Type B pancreatic cell (in vitro differentiated cells): ENCODE measurements around the gene MS4A4A. TPM values are rescaled to one million over a fixed set of nuclear protein-coding genes. Genes with fewer than 3 reads are reported as not detected.

Experiments used
- DNase-seq: peaks from one replicate; pipeline ENCODE4 v3.0.0; 2021; ENCODE audit warnings: mixed read lengths; ENCODE audit not compliant: unreplicated experiment; ENCODE audit errors: extremely low spot score
- H3K27ac Mint-ChIP-seq: 2 replicates; pipeline ENCODE4 v1.8.0; 2021; ENCODE audit warnings: mild to moderate bottlenecking, mixed read lengths
- H3K27me3 Mint-ChIP-seq: 2 replicates; pipeline ENCODE4 v1.8.0; 2021; ENCODE audit warnings: mixed read lengths
- H3K36me3 Mint-ChIP-seq: 2 replicates; pipeline ENCODE4 v1.8.0; 2021; ENCODE audit warnings: mixed read lengths
- H3K4me1 Mint-ChIP-seq: one replicate; pipeline ENCODE4 v1.8.0; 2021; ENCODE audit warnings: mixed read lengths; ENCODE audit not compliant: unreplicated experiment
- H3K4me3 Mint-ChIP-seq: 2 replicates; pipeline ENCODE4 v1.8.0; 2021; ENCODE audit warnings: mild to moderate bottlenecking, mixed read lengths
- H3K9me3 Mint-ChIP-seq: 2 replicates; pipeline ENCODE4 v1.8.0; 2021; ENCODE audit warnings: mixed read lengths
- total RNA-seq: library from RNA; stranded (reverse); gene quantifications from 2 replicates; pipeline ENCODE4 v1.2.1, GENCODE V29; 2021; ENCODE audit warnings: low replicate concordance
- TF ChIP-seq, protein P1 (sequence below): fragments of 200-600 bp; sonication (generic); conservative IDR thresholded peaks from 2 replicates; pipeline ENCODE4 v1.5.0; 2021; ENCODE audit warnings: antibody characterized with exemption, mild to moderate bottlenecking

The MS4A4A gene
- total RNA-seq, 1 donor from 2014 or later, result not detected

- DNase-seq, result no peak
- peaks cover 3% of the 10 kb centered on the region for H3K27me3 Mint-ChIP-seq
- TF ChIP-seq, protein P1, sequence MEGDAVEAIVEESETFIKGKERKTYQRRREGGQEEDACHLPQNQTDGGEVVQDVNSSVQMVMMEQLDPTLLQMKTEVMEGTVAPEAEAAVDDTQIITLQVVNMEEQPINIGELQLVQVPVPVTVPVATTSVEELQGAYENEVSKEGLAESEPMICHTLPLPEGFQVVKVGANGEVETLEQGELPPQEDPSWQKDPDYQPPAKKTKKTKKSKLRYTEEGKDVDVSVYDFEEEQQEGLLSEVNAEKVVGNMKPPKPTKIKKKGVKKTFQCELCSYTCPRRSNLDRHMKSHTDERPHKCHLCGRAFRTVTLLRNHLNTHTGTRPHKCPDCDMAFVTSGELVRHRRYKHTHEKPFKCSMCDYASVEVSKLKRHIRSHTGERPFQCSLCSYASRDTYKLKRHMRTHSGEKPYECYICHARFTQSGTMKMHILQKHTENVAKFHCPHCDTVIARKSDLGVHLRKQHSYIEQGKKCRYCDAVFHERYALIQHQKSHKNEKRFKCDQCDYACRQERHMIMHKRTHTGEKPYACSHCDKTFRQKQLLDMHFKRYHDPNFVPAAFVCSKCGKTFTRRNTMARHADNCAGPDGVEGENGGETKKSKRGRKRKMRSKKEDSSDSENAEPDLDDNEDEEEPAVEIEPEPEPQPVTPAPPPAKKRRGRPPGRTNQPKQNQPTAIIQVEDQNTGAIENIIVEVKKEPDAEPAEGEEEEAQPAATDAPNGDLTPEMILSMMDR, result peak; percentile 68
- H3K36me3 Mint-ChIP-seq, result no peaks in the 10 kb centered on the region
- no peak overlapping the region for H3K27ac Mint-ChIP-seq
- H3K4me1 Mint-ChIP-seq, result no peaks in the 10 kb centered on the region
- no peaks in the 10 kb centered on the region for H3K9me3 Mint-ChIP-seq
- no peak overlapping the region for H3K4me3 Mint-ChIP-seq
Observed at GRCh38 chr11:60345489-60345888, 65.0 kb downstream of the MS4A4A start.

- Mint-ChIP-seq H3K9me3 (no peaks in the 10 kb centered on the region), H3K27ac (no peak overlapping the region), H3K27me3 (peaks cover 3% of the 10 kb centered on the region), H3K4me3 (no peak overlapping the region), H3K36me3 (no peaks in the 10 kb centered on the region), H3K4me1 (no peaks in the 10 kb centered on the region)
- no peak for DNase-seq
- TF ChIP-seq, protein P1, result no peak
Observed at GRCh38 chr11:60347084-60347797, 66.8 kb downstream of the MS4A4A start.

GRCh38 chr11:60348116-60348515 is 67.7 kb downstream of the MS4A4A start:
- TF ChIP-seq, protein P1, result no peak
- no peak overlapping the region for H3K4me3 Mint-ChIP-seq

GRCh38 chr11:60349990-60350389 is 69.5 kb downstream of the MS4A4A start:
- Mint-ChIP-seq H3K4me1 (no peaks in the 10 kb centered on the region), H3K27me3 (peaks cover 3% of the 10 kb centered on the region), H3K36me3 (no peaks in the 10 kb centered on the region), H3K27ac (no peak overlapping the region), H3K4me3 (no peak overlapping the region), H3K9me3 (no peaks in the 10 kb centered on the region)
- TF ChIP-seq, protein P1, result no peak
- DNase-seq, result no peak

More at GRCh38 chr11:60348116-60348515, 67.7 kb downstream of the MS4A4A start:
- Mint-ChIP-seq H3K27ac (no peak overlapping the region), H3K9me3 (no peaks in the 10 kb centered on the region), H3K4me1 (no peaks in the 10 kb centered on the region), H3K36me3 (no peaks in the 10 kb centered on the region), H3K27me3 (peaks cover 3% of the 10 kb centered on the region)
- no peak for DNase-seq

- TF ChIP-seq, protein P1, result no peak
- no peaks in the 10 kb centered on the region for H3K27me3 Mint-ChIP-seq
- DNase-seq, result no peak
- no peak overlapping the region for H3K4me3 Mint-ChIP-seq
- no peaks in the 10 kb centered on the region for H3K36me3 Mint-ChIP-seq
- H3K4me1 Mint-ChIP-seq, result no peaks in the 10 kb centered on the region
- no peaks in the 10 kb centered on the region for H3K9me3 Mint-ChIP-seq
- no peak overlapping the region for H3K27ac Mint-ChIP-seq
Observed at GRCh38 chr11:60357771-60358170, 77.3 kb downstream of the MS4A4A start.

Other genes starting within 250 kb of the MS4A4A start
- not detected in 2 replicates for gene OOSP2, start 240.3 kb upstream of the MS4A4A start, total RNA-seq
- gene MS4A3, start 224.0 kb upstream of the MS4A4A start, total RNA-seq, result not detected in 2 replicates
- not detected in 2 replicates for gene MS4A2, start 192.0 kb upstream of the MS4A4A start, total RNA-seq
- 4.2 TPM in 1 of 2 replicates, not detected in the other for gene MS4A6A, start 97.6 kb upstream of the MS4A4A start, total RNA-seq
- 0.33 TPM in 1 of 2 replicates, not detected in the other for gene MS4A4E, start 37.5 kb upstream of the MS4A4A start, total RNA-seq
- not detected in 2 replicates for gene MS4A6E, start 46.6 kb downstream of the MS4A4A start, total RNA-seq
- gene MS4A7, start 97.9 kb downstream of the MS4A4A start, total RNA-seq, result not detected in 2 replicates
- not detected in 2 replicates for gene MS4A14, start 115.8 kb downstream of the MS4A4A start, total RNA-seq
- gene MS4A5, start 148.9 kb downstream of the MS4A4A start, total RNA-seq, result not detected in 2 replicates
- gene MS4A1, start 175.2 kb downstream of the MS4A4A start, total RNA-seq, result not detected in 2 replicates
- gene MS4A12, start 212.1 kb downstream of the MS4A4A start, total RNA-seq, result not detected in 2 replicates
- gene MS4A13, start 234.7 kb downstream of the MS4A4A start, total RNA-seq, result not detected in 2 replicates